CD4-positive, alpha-beta T cell treated with Interleukin-17A for 4 hours (primary cell): ENCODE data around the gene RGR.
"Not testable (repeated sequence)": the region's sequence is repeated elsewhere in the genome, so short reads cannot be mapped to it uniquely, and the experiment has no call there.

ENCODE experiments used
- DNase-seq: peaks from one replicate; pipeline ENCODE4 v3.0.0-alpha.2; 2020; ENCODE audit warnings: mixed read lengths

RGR gene

GRCh38 chr10:84261236-84261915, 16.5 kb downstream of the RGR start:
- no peak for DNase-seq

- DNase-seq: no peak
Observed at GRCh38 chr10:84262190-84262956, 17.5 kb downstream of the RGR start.

GRCh38 chr10:84263716-84264115, 18.9 kb downstream of the RGR start:
- no peak for DNase-seq

- DNase-seq: peak; percentile 77
Observed at GRCh38 chr10:84264611-84265141, 19.8 kb downstream of the RGR start.

- DNase-seq: no peak
Observed at GRCh38 chr10:84265418-84265817, 20.6 kb downstream of the RGR start.

- peak; percentile 65 for DNase-seq
Observed at GRCh38 chr10:84267503-84268126, 22.8 kb downstream of the RGR start.

- no peak for DNase-seq
Observed at GRCh38 chr10:84269162-84269561, 24.3 kb downstream of the RGR start.

GRCh38 chr10:84269773-84270172, 24.9 kb downstream of the RGR start:
- no peak for DNase-seq

GRCh38 chr10:84270708-84271107, 25.9 kb downstream of the RGR start:
- no peak for DNase-seq

GRCh38 chr10:84279876-84280475, 35.1 kb downstream of the RGR start:
- not testable (repeated sequence) for DNase-seq

- no peak for DNase-seq
Observed at GRCh38 chr10:84286695-84287094, 41.8 kb downstream of the RGR start.

GRCh38 chr10:84288151-84288550, 43.3 kb downstream of the RGR start:
- DNase-seq: no peak

- no peak for DNase-seq
Observed at GRCh38 chr10:84289521-84290200, 44.8 kb downstream of the RGR start.

GRCh38 chr10:84290235-84290634, 45.4 kb downstream of the RGR start:
- DNase-seq: no peak

GRCh38 chr10:84291384-84291783, 46.5 kb downstream of the RGR start:
- no peak for DNase-seq

- no peak for DNase-seq
Observed at GRCh38 chr10:84292502-84292901, 47.6 kb downstream of the RGR start.

- no peak for DNase-seq
Observed at GRCh38 chr10:84293171-84293570, 48.3 kb downstream of the RGR start.

GRCh38 chr10:84293574-84294016, 48.7 kb downstream of the RGR start:
- DNase-seq: peak; percentile 4

GRCh38 chr10:84294766-84295447, 50.1 kb downstream of the RGR start:
- no peak for DNase-seq

GRCh38 chr10:84296091-84296981, 51.5 kb downstream of the RGR start:
- DNase-seq: no peak

- DNase-seq: no peak
Observed at GRCh38 chr10:84298057-84298456, 53.2 kb downstream of the RGR start.
